ENCODE measurements around the gene SMTN. TPM values are rescaled to one million over a fixed set of nuclear protein-coding genes. Genes with fewer than 3 reads are reported as not detected.

The SMTN gene
- total RNA-seq, 2 experiments from 2014 or later: 2.9 TPM

DNA sequence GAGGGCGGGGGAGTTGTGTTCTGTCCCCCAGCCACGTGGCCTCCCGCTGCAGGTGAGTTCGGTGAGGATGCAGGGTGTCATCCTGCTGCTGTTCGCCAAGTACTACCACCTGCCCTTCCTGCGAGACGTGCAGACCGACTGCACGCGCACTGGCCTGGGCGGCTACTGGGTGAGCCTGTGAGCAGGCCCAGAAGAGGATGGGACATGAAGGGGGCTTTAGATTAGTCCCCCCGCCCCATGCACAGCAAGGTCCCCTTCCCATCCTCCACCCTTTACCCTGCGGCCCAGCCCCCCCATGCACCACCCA lies 45.7 kb downstream of the SMTN start:
- no peak for ATAC-seq (ENCODE audit: poor library complexity)
- TF ChIP-seq CTCF (IDR thresholded peaks at IDR 0.05): no peak
- Mint-ChIP-seq H3K9me3 (no peaks in the 10 kb centered on the region), H3K27ac (no peak overlapping the region), H3K4me1 (ENCODE audit: low read depth) (no peaks in the 10 kb centered on the region), H3K27me3 (peaks cover 3% of the 10 kb centered on the region), H3K36me3 (ENCODE audit: low read depth) (no peaks in the 10 kb centered on the region), H3K4me3 (no peak overlapping the region)
- H3K4me3 ChIP-seq (ENCODE audit: low read length): no peak overlapping the region
- DNase-seq: no peak
- H3K27ac ChIP-seq (ENCODE audit: low read depth in 1 of 2, low read length in 2 of 2): no peak overlapping the region
- no peaks in the 10 kb centered on the region for H3K4me1 ChIP-seq (ENCODE audit: insufficient read depth, low read length)
- ChIA-PET CTCF (no interaction called here), POLR2A (no interaction called here)
- H3K27me3 ChIP-seq (ENCODE audit: control insufficient read depth in 1 of 2, insufficient read depth in 2 of 2, low read length in 2 of 2): peaks cover 2 to 7% of the 10 kb centered on the region in 2 experiments
- H3K9me3 ChIP-seq (ENCODE audit: control insufficient read depth in 1 of 2, insufficient read depth in 1 of 2, low read length in 2 of 2): no peaks in the 10 kb centered on the region
- intact Hi-C loops (cut with DNase I, micrococcal nuclease): no loop called here
- no peaks in the 10 kb centered on the region for H3K36me3 ChIP-seq (ENCODE audit: insufficient read depth, low read length)

DNA sequence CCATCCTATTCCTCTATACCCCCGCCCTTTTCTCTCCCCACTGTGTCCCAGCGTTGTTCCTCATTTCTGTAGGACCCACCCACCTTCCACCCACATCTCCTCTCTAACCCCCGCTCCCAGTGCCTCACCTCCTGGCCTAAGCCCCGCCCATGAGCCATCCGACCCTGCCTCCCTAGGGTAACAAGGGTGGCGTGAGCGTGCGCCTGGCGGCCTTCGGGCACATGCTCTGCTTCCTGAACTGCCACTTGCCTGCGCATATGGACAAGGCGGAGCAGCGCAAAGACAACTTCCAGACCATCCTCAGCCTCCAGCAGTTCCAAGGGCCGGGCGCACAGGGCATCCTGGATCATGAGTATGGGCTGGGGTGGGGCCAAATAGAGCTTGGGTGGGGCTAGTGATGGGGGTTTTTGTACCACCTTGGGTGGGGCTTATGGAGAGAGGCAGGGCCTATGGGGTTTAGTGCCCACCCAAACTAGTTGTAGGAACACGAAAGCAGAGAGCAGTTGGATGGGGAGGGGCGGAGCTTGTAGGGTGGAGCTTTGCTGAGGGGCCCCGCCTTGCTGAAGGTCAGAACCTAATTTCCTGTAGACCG lies 46.2 kb downstream of the SMTN start:
- POLR2A ChIA-PET: no interaction called here

GRCh38 chr22:31128156-31128555 lies 47.0 kb downstream of the SMTN start:
- no peak overlapping the region for H3K27ac ChIP-seq (ENCODE audit: low read depth in 1 of 2, low read length in 2 of 2)
- Mint-ChIP-seq H3K9me3 (no peaks in the 10 kb centered on the region), H3K27me3 (peaks cover 3% of the 10 kb centered on the region), H3K4me3 (no peak overlapping the region), H3K36me3 (ENCODE audit: low read depth) (no peaks in the 10 kb centered on the region), H3K4me1 (ENCODE audit: low read depth) (no peaks in the 10 kb centered on the region), H3K27ac (no peak overlapping the region)
- DNase-seq: no peak
- H3K27me3 ChIP-seq (ENCODE audit: control insufficient read depth in 1 of 2, insufficient read depth in 2 of 2, low read length in 2 of 2): peaks cover 2 to 7% of the 10 kb centered on the region in 2 experiments
- no peak for ATAC-seq (ENCODE audit: poor library complexity)
- POLR2A ChIA-PET: no interaction called here
- intact Hi-C loops (cut with DNase I, micrococcal nuclease): no loop called here
- CTCF ChIA-PET: no interaction called here
- no peaks in the 10 kb centered on the region for H3K4me1 ChIP-seq (ENCODE audit: insufficient read depth, low read length)
- no peak overlapping the region for H3K4me3 ChIP-seq (ENCODE audit: low read length)
- TF ChIP-seq CTCF (IDR thresholded peaks at IDR 0.05): no peak
- no peaks in the 10 kb centered on the region for H3K36me3 ChIP-seq (ENCODE audit: insufficient read depth, low read length)
- H3K9me3 ChIP-seq (ENCODE audit: control insufficient read depth in 1 of 2, insufficient read depth in 1 of 2, low read length in 2 of 2): no peaks in the 10 kb centered on the region

More for the DNA sequence above, 46.2 kb downstream of the SMTN start:
- Histone ChIP-seq H3K27me3 (ENCODE audit: control insufficient read depth in 1 of 2, insufficient read depth in 2 of 2, low read length in 2 of 2) (peaks cover 2 to 7% of the 10 kb centered on the region in 2 experiments), H3K36me3 (ENCODE audit: insufficient read depth, low read length) (no peaks in the 10 kb centered on the region), H3K4me1 (ENCODE audit: insufficient read depth, low read length) (no peaks in the 10 kb centered on the region), H3K4me3 (ENCODE audit: low read length) (no peak overlapping the region), H3K27ac (ENCODE audit: low read depth in 1 of 2, low read length in 2 of 2) (no peak overlapping the region), H3K9me3 (ENCODE audit: control insufficient read depth in 1 of 2, insufficient read depth in 1 of 2, low read length in 2 of 2) (no peaks in the 10 kb centered on the region)
- no peaks in the 10 kb centered on the region for H3K36me3 Mint-ChIP-seq (ENCODE audit: low read depth)
- intact Hi-C loops (cut with DNase I, micrococcal nuclease): no loop called here
- ATAC-seq (ENCODE audit: poor library complexity) (no peak), DNase-seq (no peak)
- CTCF ChIA-PET: no interaction called here
- no peak for TF ChIP-seq CTCF (IDR thresholded peaks at IDR 0.05)
- no peaks in the 10 kb centered on the region for H3K4me1 Mint-ChIP-seq (ENCODE audit: low read depth)
- H3K9me3 Mint-ChIP-seq: no peaks in the 10 kb centered on the region
- H3K27me3 Mint-ChIP-seq: peaks cover 3% of the 10 kb centered on the region
- H3K27ac Mint-ChIP-seq: no peak overlapping the region
- no peak overlapping the region for H3K4me3 Mint-ChIP-seq
